ENCODE data around the gene CCDC179.

Gene CCDC179

GRCh38 chr11:22860241-22860640 is at the start of gene CCDC179:
TSS of gene CCDC179 (minus strand) at chr11:22860474. CDS start at chr11:22860421, 53 bp downstream.
- DNase-seq, result no peak

GRCh38 chr11:22903782-22904181 is 43.5 kb upstream of the CCDC179 start:
- no peak for DNase-seq

GRCh38 chr11:22901603-22902002 is 41.3 kb upstream of the CCDC179 start:
- no peak for DNase-seq

- no peak for DNase-seq
Measured at GRCh38 chr11:22900764-22901486, 40.7 kb upstream of the CCDC179 start.

- no peak for DNase-seq
Measured at GRCh38 chr11:22898036-22898435, 37.8 kb upstream of the CCDC179 start.

- DNase-seq, result no peak
Measured at GRCh38 chr11:22890227-22890626, 30.0 kb upstream of the CCDC179 start.

- DNase-seq, result peak; percentile 4
Measured at GRCh38 chr11:22884217-22884616, 23.9 kb upstream of the CCDC179 start.

GRCh38 chr11:22879630-22880029 is 19.4 kb upstream of the CCDC179 start:
- peak; percentile 4 for DNase-seq

- no peak for DNase-seq
Measured at GRCh38 chr11:22878604-22879003, 18.3 kb upstream of the CCDC179 start.

- DNase-seq, result no peak
Measured at GRCh38 chr11:22878039-22878438, 17.8 kb upstream of the CCDC179 start.

GRCh38 chr11:22875869-22876473 is 15.7 kb upstream of the CCDC179 start:
- DNase-seq, result peak; percentile 95

GRCh38 chr11:22869325-22869724 is 9.1 kb upstream of the CCDC179 start:
- DNase-seq, result no peak

GRCh38 chr11:22859756-22860155 is 518 bp downstream of the CCDC179 start:
- no peak for DNase-seq

GRCh38 chr11:22851477-22851876 is 8.8 kb downstream of the CCDC179 start:
- DNase-seq, result no peak

GRCh38 chr11:22846726-22847125 is 13.5 kb downstream of the CCDC179 start:
- no peak for DNase-seq

GRCh38 chr11:22832315-22833015 is 27.8 kb downstream of the CCDC179 start:
- no peak for DNase-seq

GRCh38 chr11:22830082-22830414 is 30.2 kb downstream of the CCDC179 start:
- DNase-seq, result no peak

GRCh38 chr11:22829231-22830081 is 30.8 kb downstream of the CCDC179 start, which contains the start of gene SVIP:
TSS of gene SVIP (minus strand) at chr11:22829801. CDS start at chr11:22829748, 53 bp downstream.
- peak; percentile 96 for DNase-seq

GRCh38 chr11:22828373-22828772 is 31.9 kb downstream of the CCDC179 start:
- DNase-seq, result peak; percentile 22

GRCh38 chr11:22822203-22822602 is 38.1 kb downstream of the CCDC179 start:
- no peak for DNase-seq

- no peak for DNase-seq
Measured at GRCh38 chr11:22809893-22810292, 50.4 kb downstream of the CCDC179 start.

GRCh38 chr11:22808571-22809197 is 51.6 kb downstream of the CCDC179 start:
- DNase-seq, result peak; percentile 26
